ENCODE results near the gene CNTN1. TPM values are rescaled to one million over a fixed set of nuclear protein-coding genes. Genes with fewer than 3 reads are reported as not detected.

The CNTN1 gene
- total RNA-seq, 1 experiment from 2014 or later: 6.5 TPM

GRCh38 chr12:40945772-40946171, 253.5 kb downstream of the CNTN1 start:
- Histone ChIP-seq H2AK5ac (ENCODE audit: insufficient read length, low read length) (no peak overlapping the region), H3T11ph (ENCODE audit: low read length) (no peak overlapping the region), H3K4ac (ENCODE audit: low read depth, low read length) (no peak overlapping the region), H2BK120ac (ENCODE audit: low read depth, low read length, poor library complexity, severe bottlenecking) (no peak overlapping the region), H3K79me2 (ENCODE audit: insufficient read depth, low read length) (no peaks in the 10 kb centered on the region), H4K5ac (ENCODE audit: insufficient read length, low read depth, low read length) (no peak overlapping the region), H3K23me2 (ENCODE audit: insufficient read length, low read depth, low read length, poor library complexity, severe bottlenecking) (no peaks in the 10 kb centered on the region), H3K4me2 (ENCODE audit: insufficient read depth, insufficient read length, low read length) (no peak overlapping the region), H2BK20ac (ENCODE audit: low read depth, low read length, poor library complexity, severe bottlenecking) (no peak overlapping the region), H4K91ac (ENCODE audit: insufficient read length, low read depth, low read length) (no peak overlapping the region), H3K27me3 (ENCODE audit: insufficient read depth, low read length) (no peaks in the 10 kb centered on the region), H3K27ac (ENCODE audit: insufficient read length, low read depth, low read length) (no peak overlapping the region), H2AFZ (ENCODE audit: low read length) (no peak overlapping the region), H3K79me1 (ENCODE audit: insufficient read depth, low read depth, low read length, poor library complexity, severe bottlenecking) (no peaks in the 10 kb centered on the region), H2BK5ac (ENCODE audit: insufficient read length, low read length) (no peak overlapping the region), H3K4me1 (ENCODE audit: insufficient read depth, low read length) (no peaks in the 10 kb centered on the region), H3K9me3 (ENCODE audit: control insufficient read depth, low read depth, low read length) (no peaks in the 10 kb centered on the region), H3K23ac (ENCODE audit: insufficient read length, low read depth, low read length) (no peak overlapping the region), H3K18ac (ENCODE audit: insufficient read length, low read depth, low read length) (no peak overlapping the region), H3K9ac (ENCODE audit: extremely low read depth, insufficient read length, low read length) (no peak overlapping the region), H2BK15ac (ENCODE audit: low read depth, low read length) (no peak overlapping the region), H3K14ac (ENCODE audit: insufficient read depth, low read length) (no peak overlapping the region), H4K8ac (replicated peaks; ENCODE audit: insufficient read length, low read depth, low read length) (no peak overlapping the region), H2BK12ac (ENCODE audit: insufficient read length, low read depth, low read length) (no peak overlapping the region), H4K20me1 (ENCODE audit: control insufficient read depth, insufficient read depth, insufficient read length) (no peaks in the 10 kb centered on the region), H3K56ac (ENCODE audit: insufficient read length, low read depth, low read length) (no peak overlapping the region)
- Mint-ChIP-seq H3K9me3 (no peaks in the 10 kb centered on the region), H3K4me1 (peaks cover 0 to 3% of the 10 kb centered on the region in 2 experiments; a peak in 1 of 4 replicates), H3K36me3 (ENCODE audit: insufficient read depth in 1 of 3, low read depth in 3 of 3) (no peaks in the 10 kb centered on the region), H3K27me3 (ENCODE audit: low read depth) (no peaks in the 10 kb centered on the region), H3K4me3 (no peak overlapping the region), H3K27ac (no peak overlapping the region)
- no CpG with 5 or more reads among the region's 2 CpGs for WGBS (ENCODE audit: extremely low coverage, insufficient read length, low lambda C conversion rate)
- TF ChIP-seq CTCF (conservative IDR thresholded peaks at IDR 0.05): no peak
- no peak for DNase-seq

Measured in H9 (cell line).